Psoas muscle (tissue), 8 donors: ENCODE data around the gene WDR27. TPM values are rescaled to one million over a fixed set of nuclear protein-coding genes. Genes with fewer than 3 reads are reported as not detected.

ENCODE experiments used
- ATAC-seq, 4 donors: fragments of 200-7000 bp; cut with Tn5 transposase; one replicate each; pipeline ENCODE4 v1.9.1; 2020; ENCODE audit warnings: moderate library complexity in 3 of 4, mild to moderate bottlenecking in 2 of 4
- DNase-seq, 2 donors: peaks; one replicate each; pipeline ENCODE4 v3.0.0-alpha.2; 2020
- H3K27ac ChIP-seq: fragments of 200-600 bp; one replicate; pipeline ENCODE4 v1.8.0; 2022
- H3K27me3 ChIP-seq, 3 donors: fragments of 200-600 bp in 1 of 3; one replicate each; pipeline versions ENCODE4 v1.6.1 to v1.8.0; 2013 to 2022; ENCODE audit warnings: low read length in 2 of 3, mild to moderate bottlenecking in 2 of 3, moderate library complexity in 1 of 3; ENCODE audit not compliant: insufficient read depth in 3 of 3
- H3K36me3 ChIP-seq, 2 donors: fragments of 200-600 bp in 1 of 2; one replicate each; pipeline versions ENCODE4 v1.6.1 to v1.8.0; 2013 to 2022; ENCODE audit warnings: low read depth in 1 of 2, mild to moderate bottlenecking in 1 of 2, moderate library complexity in 1 of 2; ENCODE audit not compliant: insufficient read depth in 1 of 2
- H3K4me1 ChIP-seq: fragments of 200-600 bp; one replicate; pipeline ENCODE4 v1.8.0; 2022
- H3K4me3 ChIP-seq: fragments of 200-600 bp; one replicate; pipeline ENCODE4 v1.8.0; 2022; ENCODE audit warnings: mild to moderate bottlenecking
- H3K9me3 ChIP-seq: fragments of 200-600 bp; one replicate; pipeline ENCODE4 v1.8.0; 2022
- CTCF ChIP-seq: fragments of 200-600 bp; IDR thresholded peaks from one replicate; pipeline ENCODE4 v1.8.0; 2022; ENCODE audit warnings: antibody characterized with exemption
- WGBS, 3 donors: extraction: QIAGEN DNeasy Blood & Tissue Kit; methylation state at CpG; one replicate each; pipeline versions ENCODE4 v1.1.6 to v1.1.7; 2013; 5-methylcytosine and 5-hydroxymethylcytosine counted together
- intact Hi-C, 2 donors: fragments of 100-400 bp; cut with DNase I; formaldehyde crosslinking; loops; one replicate each; pipeline versions ENCODE4 v1.11.0 to v1.14.2; 2022
- polyA plus RNA-seq, 3 donors: library from polyadenylated mRNA; stranded (reverse); fragments of 200-250 nt; gene quantifications; one replicate each; pipeline ENCODE4 v1.2.3, GENCODE V29; 2013
- total RNA-seq, 4 donors: library from RNA; stranded (reverse); fragmentation: NEBNext Ultra II Directional in 2 of 4; extraction: Animal tissue kit (Norgen Biotek cat#: 25700) in 2 of 4; gene quantifications; one replicate each; pipeline versions ENCODE4 v1.2.1 to v1.2.4, GENCODE V29; 2021 to 2023
- donor health status: healthy with polysubstance abuse.
- donor health status: DM: no; HTN: no; CAD: no; lungs with moderate emphysema.
- donor health status: Bipolar disorder and iron deficiency.
- donor health status: healthy.
- donor health status: DM: yes; HTN: yes; CAD: no.
- donor health status: DM: no; HTN: no; CAD: no.
- donor health status: DM: no; HTN: no; CAD: no.
- donor health status: DM: yes; HTN: yes; CAD: no.

The WDR27 gene
- total and polyA plus RNA-seq, 7 donors: 3.1 to 14.4 (median 5.5) TPM

GRCh38 chr6:169566319-169566718 is 135.5 kb downstream of the WDR27 start:
- TF ChIP-seq CTCF: no peak
- Histone ChIP-seq H3K27ac (no peak overlapping the region), H3K27me3 (no peaks in the 10 kb centered on the region), H3K4me3 (no peak overlapping the region), H3K4me1 (no peaks in the 10 kb centered on the region), H3K9me3 (no peaks in the 10 kb centered on the region), H3K36me3 (no peaks in the 10 kb centered on the region)
- ATAC-seq (no peak), DNase-seq (no peak)
- intact Hi-C loops: no loop called here
- WGBS, 3 donors: 78 to 89% (median 83%) methylated on average over 11 of the region's 11 CpGs

GRCh38 chr6:169564453-169565240 is 137.2 kb downstream of the WDR27 start:
- intact Hi-C loops: no loop called here
- Histone ChIP-seq H3K27ac (no peak overlapping the region), H3K4me1 (no peaks in the 10 kb centered on the region), H3K4me3 (no peak overlapping the region), H3K36me3 (no peaks in the 10 kb centered on the region), H3K9me3 (no peaks in the 10 kb centered on the region), H3K27me3 (no peaks in the 10 kb centered on the region)
- ATAC-seq (no peak), DNase-seq (no peak)
- TF ChIP-seq CTCF: no peak
- WGBS, 3 donors: 89 to 92% (median 91%) methylated on average over 31 to 33 of the region's 33 CpGs

GRCh38 chr6:169561665-169562064 is 140.2 kb downstream of the WDR27 start:
- TF ChIP-seq CTCF: no peak
- 94 to 97% (median 97%) methylated on average over 1 of the region's 1 CpG for WGBS, 3 donors
- no peak for DNase-seq
- H3K27ac ChIP-seq: no peak overlapping the region
- H3K36me3 ChIP-seq: peaks cover 0 to 4% of the 10 kb centered on the region in 2 donors
- no peaks in the 10 kb centered on the region for H3K9me3 ChIP-seq
- H3K27me3 ChIP-seq: no peaks in the 10 kb centered on the region
- H3K4me1 ChIP-seq: no peaks in the 10 kb centered on the region
- ATAC-seq: no peak
- no peak overlapping the region for H3K4me3 ChIP-seq
- intact Hi-C loops: no loop called here

- H3K27me3 ChIP-seq: no peaks in the 10 kb centered on the region
- DNase-seq (no peak), ATAC-seq (no peak)
- 86 to 96% (median 91%) methylated on average over 10 of the region's 10 CpGs for WGBS, 3 donors
- H3K9me3 ChIP-seq: no peaks in the 10 kb centered on the region
- H3K36me3 ChIP-seq: peaks cover 0 to 4% of the 10 kb centered on the region in 2 donors
- no peak for TF ChIP-seq CTCF
- intact Hi-C loops: no loop called here
- no peak overlapping the region for H3K27ac ChIP-seq
- H3K4me3 ChIP-seq: no peak overlapping the region
- H3K4me1 ChIP-seq: no peaks in the 10 kb centered on the region
These were observed 142.2 kb downstream of the WDR27 start for GRCh38 chr6:169559592-169559991.
